ENCODE data around the gene TBC1D19. TPM values are rescaled to one million over a fixed set of nuclear protein-coding genes. Genes with fewer than 3 reads are reported as not detected.

Gene TBC1D19
- total and polyA plus RNA-seq, 9 of the 15 experiments (the other 6 are each of a cell fraction or from before 2014, with no cell fraction given) = 0.73 to 5.6 (median 3.7) TPM

- TF ChIP-seq CEBPG (CRISPR knock-in tag; IDR thresholded peaks at IDR 0.05) (no peak), CEBPG (tag; conservative IDR thresholded peaks at IDR 0.05 in 1 of 2, IDR thresholded peaks at IDR 0.05 in 1 of 2) (no peak), ZNF316 (IDR thresholded peaks at IDR 0.05) (peak; percentile 58), XRCC3 (IDR thresholded peaks at IDR 0.05) (no peak), DIDO1 (tag; IDR thresholded peaks at IDR 0.05; ENCODE audit: low read depth) (peak; percentile 92), MEF2A (IDR thresholded peaks at IDR 0.05; ENCODE audit: control insufficient read depth, low read depth, low read length) (no peak), SIN3B (IDR thresholded peaks at IDR 0.05; ENCODE audit: low read depth) (peak; percentile 83), FOXJ2 (tag; IDR thresholded peaks at IDR 0.05) (peak; percentile 95), XRCC5 (IDR thresholded peaks at IDR 0.05; ENCODE audit: low read depth, low read length) (peak; percentile 96), EP300 (IDR thresholded peaks at IDR 0.05; ENCODE audit: low read length) (peak; percentile 64), MAFG (tag; conservative IDR thresholded peaks at IDR 0.05) (peak; percentile 58; the same call in 1 of the 2 replicates), BRD9 (IDR thresholded peaks at IDR 0.05; ENCODE audit: low read depth, partially characterized antibody) (no peak), SRSF7 (optimal IDR thresholded peaks at IDR 0.05; ENCODE audit: low read depth, low read length) (no peak), MTA1 (IDR thresholded peaks at IDR 0.05; ENCODE audit: borderline replicate concordance) (peak; percentile 32)
- TF ChIP-seq, protein P1, sequence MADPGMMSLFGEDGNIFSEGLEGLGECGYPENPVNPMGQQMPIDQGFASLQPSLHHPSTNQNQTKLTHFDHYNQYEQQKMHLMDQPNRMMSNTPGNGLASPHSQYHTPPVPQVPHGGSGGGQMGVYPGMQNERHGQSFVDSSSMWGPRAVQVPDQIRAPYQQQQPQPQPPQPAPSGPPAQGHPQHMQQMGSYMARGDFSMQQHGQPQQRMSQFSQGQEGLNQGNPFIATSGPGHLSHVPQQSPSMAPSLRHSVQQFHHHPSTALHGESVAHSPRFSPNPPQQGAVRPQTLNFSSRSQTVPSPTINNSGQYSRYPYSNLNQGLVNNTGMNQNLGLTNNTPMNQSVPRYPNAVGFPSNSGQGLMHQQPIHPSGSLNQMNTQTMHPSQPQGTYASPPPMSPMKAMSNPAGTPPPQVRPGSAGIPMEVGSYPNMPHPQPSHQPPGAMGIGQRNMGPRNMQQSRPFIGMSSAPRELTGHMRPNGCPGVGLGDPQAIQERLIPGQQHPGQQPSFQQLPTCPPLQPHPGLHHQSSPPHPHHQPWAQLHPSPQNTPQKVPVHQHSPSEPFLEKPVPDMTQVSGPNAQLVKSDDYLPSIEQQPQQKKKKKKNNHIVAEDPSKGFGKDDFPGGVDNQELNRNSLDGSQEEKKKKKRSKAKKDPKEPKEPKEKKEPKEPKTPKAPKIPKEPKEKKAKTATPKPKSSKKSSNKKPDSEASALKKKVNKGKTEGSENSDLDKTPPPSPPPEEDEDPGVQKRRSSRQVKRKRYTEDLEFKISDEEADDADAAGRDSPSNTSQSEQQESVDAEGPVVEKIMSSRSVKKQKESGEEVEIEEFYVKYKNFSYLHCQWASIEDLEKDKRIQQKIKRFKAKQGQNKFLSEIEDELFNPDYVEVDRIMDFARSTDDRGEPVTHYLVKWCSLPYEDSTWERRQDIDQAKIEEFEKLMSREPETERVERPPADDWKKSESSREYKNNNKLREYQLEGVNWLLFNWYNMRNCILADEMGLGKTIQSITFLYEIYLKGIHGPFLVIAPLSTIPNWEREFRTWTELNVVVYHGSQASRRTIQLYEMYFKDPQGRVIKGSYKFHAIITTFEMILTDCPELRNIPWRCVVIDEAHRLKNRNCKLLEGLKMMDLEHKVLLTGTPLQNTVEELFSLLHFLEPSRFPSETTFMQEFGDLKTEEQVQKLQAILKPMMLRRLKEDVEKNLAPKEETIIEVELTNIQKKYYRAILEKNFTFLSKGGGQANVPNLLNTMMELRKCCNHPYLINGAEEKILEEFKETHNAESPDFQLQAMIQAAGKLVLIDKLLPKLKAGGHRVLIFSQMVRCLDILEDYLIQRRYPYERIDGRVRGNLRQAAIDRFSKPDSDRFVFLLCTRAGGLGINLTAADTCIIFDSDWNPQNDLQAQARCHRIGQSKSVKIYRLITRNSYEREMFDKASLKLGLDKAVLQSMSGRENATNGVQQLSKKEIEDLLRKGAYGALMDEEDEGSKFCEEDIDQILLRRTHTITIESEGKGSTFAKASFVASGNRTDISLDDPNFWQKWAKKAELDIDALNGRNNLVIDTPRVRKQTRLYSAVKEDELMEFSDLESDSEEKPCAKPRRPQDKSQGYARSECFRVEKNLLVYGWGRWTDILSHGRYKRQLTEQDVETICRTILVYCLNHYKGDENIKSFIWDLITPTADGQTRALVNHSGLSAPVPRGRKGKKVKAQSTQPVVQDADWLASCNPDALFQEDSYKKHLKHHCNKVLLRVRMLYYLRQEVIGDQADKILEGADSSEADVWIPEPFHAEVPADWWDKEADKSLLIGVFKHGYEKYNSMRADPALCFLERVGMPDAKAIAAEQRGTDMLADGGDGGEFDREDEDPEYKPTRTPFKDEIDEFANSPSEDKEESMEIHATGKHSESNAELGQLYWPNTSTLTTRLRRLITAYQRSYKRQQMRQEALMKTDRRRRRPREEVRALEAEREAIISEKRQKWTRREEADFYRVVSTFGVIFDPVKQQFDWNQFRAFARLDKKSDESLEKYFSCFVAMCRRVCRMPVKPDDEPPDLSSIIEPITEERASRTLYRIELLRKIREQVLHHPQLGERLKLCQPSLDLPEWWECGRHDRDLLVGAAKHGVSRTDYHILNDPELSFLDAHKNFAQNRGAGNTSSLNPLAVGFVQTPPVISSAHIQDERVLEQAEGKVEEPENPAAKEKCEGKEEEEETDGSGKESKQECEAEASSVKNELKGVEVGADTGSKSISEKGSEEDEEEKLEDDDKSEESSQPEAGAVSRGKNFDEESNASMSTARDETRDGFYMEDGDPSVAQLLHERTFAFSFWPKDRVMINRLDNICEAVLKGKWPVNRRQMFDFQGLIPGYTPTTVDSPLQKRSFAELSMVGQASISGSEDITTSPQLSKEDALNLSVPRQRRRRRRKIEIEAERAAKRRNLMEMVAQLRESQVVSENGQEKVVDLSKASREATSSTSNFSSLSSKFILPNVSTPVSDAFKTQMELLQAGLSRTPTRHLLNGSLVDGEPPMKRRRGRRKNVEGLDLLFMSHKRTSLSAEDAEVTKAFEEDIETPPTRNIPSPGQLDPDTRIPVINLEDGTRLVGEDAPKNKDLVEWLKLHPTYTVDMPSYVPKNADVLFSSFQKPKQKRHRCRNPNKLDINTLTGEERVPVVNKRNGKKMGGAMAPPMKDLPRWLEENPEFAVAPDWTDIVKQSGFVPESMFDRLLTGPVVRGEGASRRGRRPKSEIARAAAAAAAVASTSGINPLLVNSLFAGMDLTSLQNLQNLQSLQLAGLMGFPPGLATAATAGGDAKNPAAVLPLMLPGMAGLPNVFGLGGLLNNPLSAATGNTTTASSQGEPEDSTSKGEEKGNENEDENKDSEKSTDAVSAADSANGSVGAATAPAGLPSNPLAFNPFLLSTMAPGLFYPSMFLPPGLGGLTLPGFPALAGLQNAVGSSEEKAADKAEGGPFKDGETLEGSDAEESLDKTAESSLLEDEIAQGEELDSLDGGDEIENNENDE (IDR thresholded peaks at IDR 0.05; ENCODE audit: low read depth, low read length) = peak; percentile 41
- TF ChIP-seq, protein P2, sequence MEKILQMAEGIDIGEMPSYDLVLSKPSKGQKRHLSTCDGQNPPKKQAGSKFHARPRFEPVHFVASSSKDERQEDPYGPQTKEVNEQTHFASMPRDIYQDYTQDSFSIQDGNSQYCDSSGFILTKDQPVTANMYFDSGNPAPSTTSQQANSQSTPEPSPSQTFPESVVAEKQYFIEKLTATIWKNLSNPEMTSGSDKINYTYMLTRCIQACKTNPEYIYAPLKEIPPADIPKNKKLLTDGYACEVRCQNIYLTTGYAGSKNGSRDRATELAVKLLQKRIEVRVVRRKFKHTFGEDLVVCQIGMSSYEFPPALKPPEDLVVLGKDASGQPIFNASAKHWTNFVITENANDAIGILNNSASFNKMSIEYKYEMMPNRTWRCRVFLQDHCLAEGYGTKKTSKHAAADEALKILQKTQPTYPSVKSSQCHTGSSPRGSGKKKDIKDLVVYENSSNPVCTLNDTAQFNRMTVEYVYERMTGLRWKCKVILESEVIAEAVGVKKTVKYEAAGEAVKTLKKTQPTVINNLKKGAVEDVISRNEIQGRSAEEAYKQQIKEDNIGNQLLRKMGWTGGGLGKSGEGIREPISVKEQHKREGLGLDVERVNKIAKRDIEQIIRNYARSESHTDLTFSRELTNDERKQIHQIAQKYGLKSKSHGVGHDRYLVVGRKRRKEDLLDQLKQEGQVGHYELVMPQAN (IDR thresholded peaks at IDR 0.05; ENCODE audit: borderline replicate concordance) = peak; percentile 52; the same call in 1 of the 2 replicates
Observed at GRCh38 chr4:26583865-26584652, at the start of gene TBC1D19 (continued).
